BE2C (cell line): ENCODE measurements around the gene HSD17B4.
"Not testable (repeated sequence)": the region's sequence is repeated elsewhere in the genome, so short reads cannot be mapped to it uniquely, and the experiment has no call there.

ENCODE experiments used
- DNase-seq: peaks from one replicate; pipeline ENCODE4 v3.0.0-alpha.2; 2020
- H3K27me3 ChIP-seq: fragments of 250-450 bp; sonication (Bioruptor Pico); 2 replicates; pipeline ENCODE4 v1.5.1; 2020; ENCODE audit warnings: mild to moderate bottlenecking
- H3K36me3 ChIP-seq: fragments of 250-450 bp; sonication (Bioruptor Pico); 2 replicates; pipeline ENCODE4 v1.5.1; 2020; ENCODE audit warnings: mild to moderate bottlenecking
- H3K4me1 ChIP-seq: fragments of 250-450 bp; sonication (Bioruptor Pico); 2 replicates; pipeline ENCODE4 v1.5.1; 2020
- H3K4me3 ChIP-seq: 2 replicates; pipeline ENCODE4 v1.5.1; 2011; ENCODE audit warnings: low read depth, low read length
- H3K9me3 ChIP-seq: fragments of 250-450 bp; sonication (Bioruptor Pico); 2 replicates; pipeline ENCODE4 v1.5.1; 2020
- CTCF ChIP-seq: IDR thresholded peaks from 2 replicates; pipeline ENCODE4 v1.5.1; 2012; ENCODE audit warnings: mild to moderate bottlenecking, low read depth, low read length

Gene HSD17B4

GRCh38 chr5:119449882-119450281 lies 2.4 kb upstream of the HSD17B4 start:
- Histone ChIP-seq H3K27me3 (no peaks in the 10 kb centered on the region), H3K4me1 (peaks cover 7% of the 10 kb centered on the region; the same call in 1 of the 2 replicates), H3K9me3 (no peaks in the 10 kb centered on the region), H3K36me3 (no peaks in the 10 kb centered on the region), H3K4me3 (no peak overlapping the region)
- no peak for DNase-seq
- no peak for TF ChIP-seq CTCF

- not testable (repeated sequence) for DNase-seq, H3K27me3 ChIP-seq, H3K36me3 ChIP-seq, H3K4me3 ChIP-seq, H3K9me3 ChIP-seq, H3K4me1 ChIP-seq
Observed at GRCh38 chr5:119450627-119451026, 1.7 kb upstream of the HSD17B4 start.

- no peaks in the 10 kb centered on the region for H3K9me3 ChIP-seq
- 0 out of 2 replicates have a peak, but pooled peaks have one; percentile 27 for TF ChIP-seq CTCF
- no peak overlapping the region for H3K4me3 ChIP-seq
Observed at GRCh38 chr5:119451561-119451960, 736 bp upstream of the HSD17B4 start.

GRCh38 chr5:119452060-119452372 lies 281 bp upstream of the HSD17B4 start:
- Histone ChIP-seq H3K36me3 (no peaks in the 10 kb centered on the region), H3K4me1 (peaks cover 7% of the 10 kb centered on the region; the same call in 1 of the 2 replicates), H3K27me3 (no peaks in the 10 kb centered on the region), H3K4me3 (peak overlapping the region; percentile 93), H3K9me3 (no peaks in the 10 kb centered on the region)
- no peak for DNase-seq
- no peak for TF ChIP-seq CTCF

More at GRCh38 chr5:119451561-119451960, 736 bp upstream of the HSD17B4 start:
- peaks cover 7% of the 10 kb centered on the region; the same call in 1 of the 2 replicates for H3K4me1 ChIP-seq
- H3K36me3 ChIP-seq: no peaks in the 10 kb centered on the region
- DNase-seq: no peak
- H3K27me3 ChIP-seq: no peaks in the 10 kb centered on the region

GRCh38 chr5:119453040-119453373 lies 710 bp downstream of the HSD17B4 start:
- no peaks in the 10 kb centered on the region for H3K27me3 ChIP-seq
- H3K36me3 ChIP-seq: no peaks in the 10 kb centered on the region
- no peak for DNase-seq
- H3K4me1 ChIP-seq: peaks cover 3% of the 10 kb centered on the region; the same call in 1 of the 2 replicates
- H3K4me3 ChIP-seq: peak overlapping the region; percentile 93
- TF ChIP-seq CTCF: no peak
- no peaks in the 10 kb centered on the region for H3K9me3 ChIP-seq

GRCh38 chr5:119454171-119454570 lies 1.9 kb downstream of the HSD17B4 start:
- Histone ChIP-seq H3K27me3 (no peaks in the 10 kb centered on the region), H3K9me3 (no peaks in the 10 kb centered on the region), H3K36me3 (no peaks in the 10 kb centered on the region), H3K4me1 (no peaks in the 10 kb centered on the region; the same call in 1 of the 2 replicates), H3K4me3 (no peak overlapping the region)
- DNase-seq: no peak
- TF ChIP-seq CTCF: no peak
